Common myeloid progenitor, CD34-positive (primary cell): ENCODE measurements around the gene DENND5A.

Source experiments
- CTCF ChIA-PET: fragments of 350-600 bp; sonication (Branson Sonifier 250); formaldehyde crosslinking; loops from one replicate; lab custom pipeline; 2021; ENCODE audit warnings: antibody characterized with exemption; lab: Charles Lee
- POLR2A ChIA-PET: fragments of 350-600 bp; sonication (Branson Sonifier 250); formaldehyde crosslinking; loops from one replicate; lab custom pipeline; 2021; ENCODE audit warnings: antibody characterized with exemption; lab: Charles Lee
- DNase-seq, 3 donors: peaks; one replicate each; pipeline versions ENCODE4 v3.0.0 to v3.0.0-alpha.2; 2013
- H3K27ac ChIP-seq, 2 experiments: 1 replicate in 1 of 2; 2 replicates in 1 of 2; pipeline ENCODE4 v1.7.0; 2013; ENCODE audit warnings: inconsistent platforms in 2 of 2, low read length in 2 of 2, mild to moderate bottlenecking in 2 of 2, low read depth in 1 of 2, moderate library complexity in 1 of 2; ENCODE audit not compliant: severe bottlenecking in 2 of 2, insufficient read depth in 1 of 2, poor library complexity in 1 of 2
- H3K27me3 ChIP-seq, 5 experiments: replicated peaks in 2 of 5; 1 replicate in 3 of 5; 2 replicates in 2 of 5; pipeline versions ENCODE4 v1.6.1 to v1.7.0; 2013; ENCODE audit warnings: low read length in 4 of 5, mild to moderate bottlenecking in 2 of 5, moderate library complexity in 2 of 5, inconsistent platforms in 1 of 5; ENCODE audit not compliant: insufficient read depth in 5 of 5, control insufficient read depth in 4 of 5
- H3K36me3 ChIP-seq, 4 experiments: 1 replicate in 2 of 4; 2 replicates in 2 of 4; pipeline versions ENCODE4 v1.6.1 to v1.7.0; 2013; ENCODE audit warnings: low read length in 3 of 4, control low read depth in 1 of 4, mild to moderate bottlenecking in 1 of 4; ENCODE audit not compliant: control insufficient read depth in 4 of 4, insufficient read depth in 4 of 4
- H3K4me1 ChIP-seq, 4 experiments: 1 replicate in 3 of 4; 2 replicates in 1 of 4; pipeline versions ENCODE4 v1.6.1 to v1.7.1; 2013; ENCODE audit warnings: low read length in 3 of 4, mild to moderate bottlenecking in 3 of 4, control low read depth in 1 of 4, inconsistent platforms in 1 of 4, moderate library complexity in 1 of 4; ENCODE audit not compliant: control insufficient read depth in 4 of 4, insufficient read depth in 4 of 4; ENCODE audit errors: control extremely low read depth in 1 of 4
- H3K4me3 ChIP-seq, 7 experiments: 1 replicate in 4 of 7; 2 replicates in 3 of 7; pipeline versions ENCODE4 v1.5.1 to v1.7.0; 2013; ENCODE audit warnings: mild to moderate bottlenecking in 7 of 7, low read length in 6 of 7, moderate library complexity in 6 of 7, inconsistent platforms in 2 of 7, low read depth in 2 of 7, control low read depth in 1 of 7; ENCODE audit not compliant: insufficient read depth in 4 of 7, control insufficient read depth in 1 of 7; ENCODE audit errors: extremely low read depth in 1 of 7
- H3K9me3 ChIP-seq, 5 experiments: 1 replicate in 4 of 5; 2 replicates in 1 of 5; pipeline versions ENCODE4 v1.6.1 to v1.7.1; 2013; ENCODE audit warnings: low read length in 4 of 5, mild to moderate bottlenecking in 2 of 5, inconsistent platforms in 1 of 5, low read depth in 1 of 5, moderate library complexity in 1 of 5; ENCODE audit not compliant: control insufficient read depth in 4 of 5, insufficient read depth in 2 of 5; ENCODE audit errors: control extremely low read depth in 1 of 5
- WGBS: methylation state at CpG from one replicate; pipeline ENCODE4 v1.1.5; 2013; ENCODE audit not compliant: insufficient coverage; 5-methylcytosine and 5-hydroxymethylcytosine counted together

DENND5A gene

DNA sequence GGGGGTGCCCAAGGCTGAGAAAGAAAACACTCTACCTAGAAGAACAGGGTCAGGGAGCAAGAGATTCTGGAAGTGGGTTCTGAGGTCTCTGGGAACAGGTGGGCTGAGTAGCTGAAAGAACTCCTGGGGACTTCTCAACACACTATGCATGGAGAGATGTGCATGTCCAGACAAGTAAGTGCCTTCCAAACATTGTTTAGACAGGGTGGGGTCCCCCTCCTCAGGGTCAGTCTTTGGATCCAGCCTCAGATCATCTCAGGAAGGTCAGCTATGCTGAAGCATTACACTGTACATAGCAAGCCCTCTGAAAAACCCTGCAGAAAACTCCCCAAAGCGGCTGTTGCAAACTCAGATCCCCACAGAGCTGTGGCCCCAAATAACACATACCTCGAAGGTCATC, 119.9 kb downstream of the DENND5A start:
- CTCF ChIA-PET = no interaction called here
- H3K36me3 ChIP-seq = peaks cover 46 to 98% (median 79%) of the 10 kb centered on the region in 4 experiments
- H3K27me3 ChIP-seq = no peaks in the 10 kb centered on the region
- no peak overlapping the region for H3K27ac ChIP-seq
- no peak for DNase-seq
- WGBS = 94% methylated on average over 2 of the region's 2 CpGs
- POLR2A ChIA-PET = no interaction called here
- no peaks in the 10 kb centered on the region for H3K9me3 ChIP-seq
- H3K4me1 ChIP-seq = no peaks in the 10 kb centered on the region
- H3K4me3 ChIP-seq = no peak overlapping the region

DNA sequence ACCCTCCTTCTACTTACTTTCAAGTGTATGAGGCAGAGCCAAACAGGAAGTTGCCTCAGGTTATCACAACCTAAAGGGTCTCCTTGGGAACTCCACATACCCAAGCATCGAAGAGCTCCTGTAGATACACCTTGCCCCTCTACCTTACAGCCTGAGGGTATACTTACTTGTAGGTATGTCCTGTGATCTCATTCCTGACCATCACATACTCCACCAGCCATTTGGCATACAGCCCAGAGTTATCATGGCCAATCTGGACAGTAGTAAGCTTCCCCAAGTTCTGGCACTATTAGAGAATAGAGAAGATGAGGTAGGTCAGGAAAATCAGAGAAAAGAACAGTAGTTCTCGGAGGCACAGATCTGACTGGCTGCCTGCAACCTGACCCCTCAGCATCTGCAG, 120.3 kb downstream of the DENND5A start:
- ChIA-PET CTCF (no interaction called here), POLR2A (no interaction called here)
- Histone ChIP-seq H3K27ac (no peak overlapping the region), H3K4me1 (no peaks in the 10 kb centered on the region), H3K9me3 (no peaks in the 10 kb centered on the region), H3K36me3 (peaks cover 42 to 98% (median 78%) of the 10 kb centered on the region in 4 experiments), H3K4me3 (no peak overlapping the region), H3K27me3 (no peaks in the 10 kb centered on the region)
- WGBS = 100% methylated on average over 1 of the region's 2 CpGs
- DNase-seq = no peak

DNA sequence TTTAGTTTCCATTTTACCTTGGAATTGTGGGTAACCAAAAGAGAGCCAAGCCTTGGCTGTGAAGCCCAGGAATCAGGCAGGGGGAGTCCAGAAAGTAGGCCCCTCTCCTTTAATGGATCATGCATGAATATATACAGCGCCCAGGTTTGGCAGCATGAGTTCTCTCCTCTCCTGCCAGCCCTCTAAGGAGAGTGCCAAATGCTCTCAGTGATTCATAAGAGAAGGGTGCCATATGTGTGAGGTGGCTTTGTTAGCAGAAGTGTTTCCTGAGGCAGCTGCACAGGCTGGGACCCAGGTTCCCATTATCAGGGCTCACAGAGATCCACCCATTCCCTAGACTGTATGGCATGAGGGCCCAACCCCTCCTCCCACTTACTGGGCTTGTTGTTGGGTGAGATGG, 121.4 kb downstream of the DENND5A start:
- Histone ChIP-seq H3K27ac (no peak overlapping the region), H3K9me3 (no peaks in the 10 kb centered on the region), H3K4me3 (no peak overlapping the region), H3K4me1 (peaks cover 0 to 8% (median 0%) of the 10 kb centered on the region in 4 experiments), H3K27me3 (no peaks in the 10 kb centered on the region), H3K36me3 (peaks cover 34 to 97% (median 76%) of the 10 kb centered on the region in 4 experiments)
- POLR2A ChIA-PET = no interaction called here
- WGBS = no CpG with 5 or more reads among the region's 1 CpG
- CTCF ChIA-PET = interaction anchor here (1.3 to 8.6 kb wide), 4 partner anchors 13 to 230 kb away, joined by 3 to 131 read pairs (median 4); no protein-coding TSS in a partner anchor
- DNase-seq = no peak

DNA sequence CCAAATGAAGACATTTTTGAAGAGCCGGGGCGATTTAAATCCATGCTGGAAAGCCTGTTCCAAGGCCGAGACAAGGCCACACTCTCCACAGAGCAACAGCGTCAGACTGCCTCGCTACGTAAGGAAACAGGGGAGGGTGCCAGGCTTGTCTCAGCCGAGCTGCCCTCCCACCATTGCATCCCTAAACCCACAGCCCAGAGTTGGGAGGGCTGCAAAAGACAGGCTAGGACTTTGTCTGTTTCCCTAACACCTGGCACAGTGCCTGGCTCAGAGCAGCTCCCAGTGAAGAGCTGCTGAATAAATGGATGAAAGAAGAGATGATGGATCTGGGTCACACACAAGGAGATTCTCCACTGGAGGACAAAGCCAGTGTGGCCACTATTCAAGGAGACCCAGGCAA, 122.4 kb downstream of the DENND5A start:
- CTCF ChIA-PET = interaction anchor here (1.0 to 8.6 kb wide), 6 partner anchors 12 to 229 kb away, joined by 3 to 131 read pairs (median 4); no protein-coding TSS in a partner anchor

DNA sequence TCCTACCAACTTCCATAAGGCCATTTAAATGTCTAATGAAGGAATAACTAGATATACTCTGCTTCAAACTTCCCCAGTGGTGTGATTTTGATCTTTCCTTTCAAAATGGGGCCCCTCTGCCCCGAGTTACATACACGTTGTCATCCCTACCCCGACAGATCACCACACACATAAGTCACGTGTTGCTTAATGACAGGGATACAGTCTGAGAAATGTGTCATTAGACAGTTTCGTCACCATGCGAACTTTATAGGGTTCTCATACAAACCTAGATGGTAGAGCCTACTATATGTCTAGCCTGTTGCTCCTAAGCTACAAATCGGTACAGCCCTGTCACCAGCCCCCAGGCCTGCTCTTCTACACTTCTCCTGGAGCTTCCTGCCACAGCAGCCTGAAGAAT, 124.0 kb downstream of the DENND5A start:
- 100% methylated on average over 4 of the region's 7 CpGs for WGBS
- H3K27me3 ChIP-seq = no peaks in the 10 kb centered on the region
- peaks cover 25 to 88% (median 59%) of the 10 kb centered on the region in 4 experiments for H3K36me3 ChIP-seq
- no peak overlapping the region for H3K4me3 ChIP-seq
- CTCF ChIA-PET = interaction anchor here (1.1 to 8.6 kb wide), 6 partner anchors 8 to 127 kb away, joined by 3 to 131 read pairs (median 6); partner anchors contain the start of gene SCUBE2
- no peak for DNase-seq
- no peaks in the 10 kb centered on the region for H3K9me3 ChIP-seq
- H3K4me1 ChIP-seq = peaks cover 0 to 12% (median 4%) of the 10 kb centered on the region in 4 experiments
- POLR2A ChIA-PET = no interaction called here
- no peak overlapping the region for H3K27ac ChIP-seq

More for the DNA sequence above, 122.4 kb downstream of the DENND5A start:
- no peak overlapping the region for H3K4me3 ChIP-seq
- H3K27ac ChIP-seq = no peak overlapping the region
- POLR2A ChIA-PET = no interaction called here
- peaks cover 33 to 96% (median 72%) of the 10 kb centered on the region in 4 experiments for H3K36me3 ChIP-seq
- peaks cover 0 to 8% (median under 1%) of the 10 kb centered on the region in 4 experiments for H3K4me1 ChIP-seq
- DNase-seq = no peak
- H3K27me3 ChIP-seq = no peaks in the 10 kb centered on the region
- 99% methylated on average over 7 of the region's 7 CpGs for WGBS
- no peaks in the 10 kb centered on the region for H3K9me3 ChIP-seq

DNA sequence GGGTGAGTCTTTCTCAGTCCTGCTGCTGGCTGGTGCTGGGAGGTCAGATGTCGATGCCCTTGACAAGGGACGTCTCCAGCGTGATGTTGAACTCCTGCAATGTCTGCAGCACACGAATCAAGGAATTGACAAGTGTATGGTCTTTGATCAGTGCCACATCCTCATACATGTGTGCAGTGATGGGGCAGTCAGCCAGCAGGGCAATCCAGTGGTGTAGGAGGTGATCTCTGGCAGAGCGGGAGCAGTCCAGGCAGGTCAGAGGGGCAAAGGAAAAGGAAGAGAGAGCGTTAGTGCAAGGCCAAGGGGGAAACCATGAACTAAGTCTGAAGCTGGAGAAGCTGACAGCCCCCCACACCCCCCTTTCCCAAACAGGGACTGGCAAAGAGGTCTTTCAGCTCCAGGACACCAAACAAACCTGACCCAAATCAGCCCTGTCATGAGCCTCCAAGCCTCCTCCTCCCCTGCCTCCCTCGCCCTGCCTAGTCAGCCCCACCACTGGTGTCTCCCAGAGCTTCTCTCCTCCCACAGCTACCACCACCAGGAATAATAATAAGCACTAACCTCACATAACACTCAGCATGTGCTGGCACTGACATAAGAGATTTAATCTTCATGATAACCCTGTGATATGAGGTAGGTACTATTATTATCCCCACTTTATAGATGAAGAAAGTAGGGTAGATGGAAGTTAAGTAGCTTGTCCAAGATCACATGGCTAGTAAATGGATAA, 125.4 kb downstream of the DENND5A start:
- no peaks in the 10 kb centered on the region for H3K9me3 ChIP-seq
- H3K36me3 ChIP-seq = peaks cover 17 to 75% (median 50%) of the 10 kb centered on the region in 4 experiments
- no peak for DNase-seq
- no peak overlapping the region for H3K27ac ChIP-seq
- CTCF ChIA-PET = interaction anchor here (0.9 to 8.6 kb wide), 7 partner anchors 10 to 367 kb away, joined by 3 to 131 read pairs (median 7); partner anchors contain the start of gene SCUBE2
- H3K4me3 ChIP-seq = no peak overlapping the region
- peaks cover 0 to 12% (median 4%) of the 10 kb centered on the region in 4 experiments for H3K4me1 ChIP-seq
- POLR2A ChIA-PET = no interaction called here
- 100% methylated on average over 4 of the region's 7 CpGs for WGBS
- no peaks in the 10 kb centered on the region for H3K27me3 ChIP-seq
